GM23338 (cell line): ENCODE data around the gene DERA. TPM values are rescaled to one million over a fixed set of nuclear protein-coding genes. Genes with fewer than 3 reads are reported as not detected.

Experiments
- ATAC-seq: fragments of 200-7000 bp; cut with Tn5 transposase; 3 replicates; pipeline ENCODE4 v1.9.1; 2020
- DNase-seq: peaks from one replicate; pipeline ENCODE4 v3.0.0-alpha.2; 2015; ENCODE audit warnings: low spot score
- H2AFZ ChIP-seq: fragments of 200-600 bp; sonication (generic); 2 replicates; pipeline ENCODE4 v1.8.0; 2016; ENCODE audit warnings: antibody characterized with exemption, mild to moderate bottlenecking, moderate library complexity
- H3F3A ChIP-seq: fragments of 200-600 bp; sonication (generic); replicated peaks from 2 replicates; pipeline ENCODE4 v1.8.0; 2017; ENCODE audit warnings: antibody characterized with exemption, mixed run types, low read depth
- H3K27ac ChIP-seq: fragments of 200-600 bp; sonication (generic); 2 replicates; pipeline ENCODE4 v1.6.1; 2016; ENCODE audit warnings: low read depth
- H3K27me3 ChIP-seq: fragments of 200-600 bp; sonication (generic); 2 replicates; pipeline ENCODE4 v1.8.0; 2016; ENCODE audit warnings: mild to moderate bottlenecking, mixed run types, moderate library complexity; ENCODE audit not compliant: insufficient read depth
- H3K36me3 ChIP-seq: fragments of 200-600 bp; sonication (generic); 2 replicates; pipeline ENCODE4 v1.8.0; 2016; ENCODE audit warnings: mild to moderate bottlenecking; ENCODE audit not compliant: insufficient read depth
- H3K4me1 ChIP-seq: fragments of 200-600 bp; sonication (generic); 2 replicates; pipeline ENCODE4 v1.8.0; 2016; ENCODE audit warnings: mild to moderate bottlenecking, moderate library complexity; ENCODE audit not compliant: insufficient read depth
- H3K4me2 ChIP-seq: fragments of 200-600 bp; sonication (generic); 2 replicates; pipeline ENCODE4 v1.7.1; 2017; ENCODE audit warnings: mixed run types
- H3K4me3 ChIP-seq: fragments of 200-600 bp; sonication (generic); 2 replicates; pipeline ENCODE4 v1.6.1; 2016; ENCODE audit warnings: mixed run types
- H3K79me2 ChIP-seq: fragments of 200-600 bp; sonication (generic); replicated peaks from 2 replicates; pipeline ENCODE4 v1.8.0; 2017; ENCODE audit warnings: mild to moderate bottlenecking; ENCODE audit not compliant: insufficient read depth
- H3K9me2 ChIP-seq: fragments of 200-600 bp; sonication (generic); 2 replicates; pipeline ENCODE4 v1.8.0; 2017; ENCODE audit not compliant: insufficient read depth
- H4K20me1 ChIP-seq: fragments of 200-600 bp; sonication (generic); replicated peaks from 2 replicates; pipeline ENCODE4 v1.8.0; 2017; ENCODE audit warnings: mild to moderate bottlenecking; ENCODE audit not compliant: insufficient read depth
- H3K27ac Mint-ChIP-seq: 2 replicates; pipeline ENCODE4 v1.8.0; 2020; ENCODE audit warnings: inconsistent platforms, mild to moderate bottlenecking, moderate library complexity, mixed read lengths
- H3K27me3 Mint-ChIP-seq: 3 replicates; pipeline ENCODE4 v1.8.0; 2022; ENCODE audit warnings: low read depth, mild to moderate bottlenecking, moderate library complexity, mixed read lengths, inconsistent platforms; ENCODE audit not compliant: insufficient read depth, poor library complexity
- H3K36me3 Mint-ChIP-seq: 3 replicates; pipeline ENCODE4 v1.8.0; 2021; ENCODE audit warnings: low read depth, mild to moderate bottlenecking, inconsistent platforms, moderate library complexity, mixed read lengths
- H3K4me1 Mint-ChIP-seq: 3 replicates; pipeline ENCODE4 v1.8.0; 2020; ENCODE audit warnings: mild to moderate bottlenecking, inconsistent platforms, mixed read lengths
- H3K4me3 Mint-ChIP-seq: 3 replicates; pipeline ENCODE4 v1.8.0; 2021; ENCODE audit warnings: moderate library complexity, mild to moderate bottlenecking, inconsistent platforms, mixed read lengths
- H3K9me3 Mint-ChIP-seq: 3 replicates; pipeline ENCODE4 v1.8.0; 2020; ENCODE audit warnings: moderate library complexity, mild to moderate bottlenecking, inconsistent platforms, mixed read lengths
- CREB1 ChIP-seq: fragments of 250-450 bp; sonication (Bioruptor Pico); IDR thresholded peaks from 2 replicates; pipeline ENCODE4 v1.5.0; 2020; ENCODE audit warnings: low read depth, mild to moderate bottlenecking, moderate library complexity
- EZH2 ChIP-seq: fragments of 200-600 bp; sonication (generic); IDR thresholded peaks from one replicate; pipeline ENCODE4 v1.8.0; 2017; ENCODE audit warnings: antibody characterized with exemption, mild to moderate bottlenecking, low read depth; ENCODE audit not compliant: unreplicated experiment
- EZH2phosphoT487 ChIP-seq: fragments of 200-600 bp; sonication (generic); IDR thresholded peaks from one replicate; pipeline ENCODE4 v1.8.1; 2018; ENCODE audit warnings: antibody characterized with exemption; ENCODE audit not compliant: unreplicated experiment
- JUNB ChIP-seq: IDR thresholded peaks from one replicate; pipeline ENCODE4 v1.6.1; 2016; ENCODE audit warnings: antibody characterized with exemption; ENCODE audit not compliant: unreplicated experiment
- NANOG ChIP-seq: IDR thresholded peaks from 2 replicates; pipeline ENCODE4 v1.6.1; 2016; ENCODE audit warnings: antibody characterized with exemption, borderline replicate concordance
- POLR2AphosphoS5 ChIP-seq: IDR thresholded peaks from 2 replicates; pipeline ENCODE4 v1.6.1; 2016; ENCODE audit warnings: antibody characterized with exemption, low read depth
- STAT1 ChIP-seq: IDR thresholded peaks from one replicate; pipeline ENCODE4 v1.6.1; 2016; ENCODE audit warnings: antibody characterized with exemption; ENCODE audit not compliant: unreplicated experiment
- ZNF114 ChIP-seq: fragments of 250-450 bp; sonication (Bioruptor Pico); IDR thresholded peaks from 2 replicates; pipeline ENCODE4 v1.5.0; 2020; ENCODE audit warnings: mild to moderate bottlenecking, moderate library complexity
- ZNF331 ChIP-seq: fragments of 250-450 bp; sonication (Bioruptor Pico); IDR thresholded peaks from 2 replicates; pipeline ENCODE4 v1.5.0; 2020; ENCODE audit warnings: low read depth, mild to moderate bottlenecking, moderate library complexity
- polyA plus RNA-seq: library from polyadenylated mRNA; unstranded; fragments of >200 nt; fragmentation: Nextera tagmentation; extraction: Ambion mirVana; gene quantifications from 2 replicates; pipeline ENCODE4 v1.2.1, GENCODE V29; 2016
- total RNA-seq: library from RNA; depleted of rRNA; stranded (reverse); fragments of >200 nt; shearing (Covaris generic); gene quantifications from 2 replicates; pipeline ENCODE4 v1.2.3, GENCODE V29; 2014
- TF ChIP-seq, protein P1 (sequence below): IDR thresholded peaks from one replicate; pipeline ENCODE4 v1.6.1; 2018; ENCODE audit warnings: antibody characterized with exemption; ENCODE audit not compliant: unreplicated experiment
- TF ChIP-seq, protein P2 (sequence below): IDR thresholded peaks from 2 replicates; pipeline ENCODE4 v1.6.1; 2016; ENCODE audit warnings: antibody characterized with exemption
- TF ChIP-seq, protein P3 (sequence below), 2 experiments: fragments of 200-600 bp in 1 of 2; sonication (generic) in 1 of 2; conservative IDR thresholded peaks; 2 replicates each; pipeline versions ENCODE4 v1.5.1 to v1.6.1; 2016 to 2017; ENCODE audit warnings: antibody characterized with exemption in 2 of 2, low read depth in 2 of 2, mild to moderate bottlenecking in 2 of 2, moderate library complexity in 1 of 2

The DERA gene
- total and polyA plus RNA-seq, 2 experiments from 2014 or later = 20.4 to 27.3 TPM

DNA sequence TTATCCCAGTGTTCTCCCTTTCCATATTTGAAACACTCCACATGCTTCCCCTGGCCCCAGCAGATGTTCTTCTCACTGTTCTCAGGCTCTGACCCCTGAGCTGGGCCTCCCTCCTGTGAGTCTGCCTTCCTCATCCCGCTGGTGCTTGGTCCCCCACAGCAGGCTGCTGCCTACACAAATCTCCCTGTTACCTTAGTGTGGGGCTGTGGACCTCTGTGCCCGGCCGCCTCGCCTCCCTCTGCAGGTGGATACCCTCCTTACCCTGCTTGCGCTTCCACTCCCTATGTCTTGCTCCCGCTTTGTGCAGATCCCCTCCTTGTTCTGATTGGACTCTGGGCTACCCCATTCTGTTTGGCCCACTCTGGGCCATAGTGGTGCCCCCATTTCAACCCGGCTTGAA lies 6.9 kb downstream of the DERA start (continued):
- TF ChIP-seq, protein P1, sequence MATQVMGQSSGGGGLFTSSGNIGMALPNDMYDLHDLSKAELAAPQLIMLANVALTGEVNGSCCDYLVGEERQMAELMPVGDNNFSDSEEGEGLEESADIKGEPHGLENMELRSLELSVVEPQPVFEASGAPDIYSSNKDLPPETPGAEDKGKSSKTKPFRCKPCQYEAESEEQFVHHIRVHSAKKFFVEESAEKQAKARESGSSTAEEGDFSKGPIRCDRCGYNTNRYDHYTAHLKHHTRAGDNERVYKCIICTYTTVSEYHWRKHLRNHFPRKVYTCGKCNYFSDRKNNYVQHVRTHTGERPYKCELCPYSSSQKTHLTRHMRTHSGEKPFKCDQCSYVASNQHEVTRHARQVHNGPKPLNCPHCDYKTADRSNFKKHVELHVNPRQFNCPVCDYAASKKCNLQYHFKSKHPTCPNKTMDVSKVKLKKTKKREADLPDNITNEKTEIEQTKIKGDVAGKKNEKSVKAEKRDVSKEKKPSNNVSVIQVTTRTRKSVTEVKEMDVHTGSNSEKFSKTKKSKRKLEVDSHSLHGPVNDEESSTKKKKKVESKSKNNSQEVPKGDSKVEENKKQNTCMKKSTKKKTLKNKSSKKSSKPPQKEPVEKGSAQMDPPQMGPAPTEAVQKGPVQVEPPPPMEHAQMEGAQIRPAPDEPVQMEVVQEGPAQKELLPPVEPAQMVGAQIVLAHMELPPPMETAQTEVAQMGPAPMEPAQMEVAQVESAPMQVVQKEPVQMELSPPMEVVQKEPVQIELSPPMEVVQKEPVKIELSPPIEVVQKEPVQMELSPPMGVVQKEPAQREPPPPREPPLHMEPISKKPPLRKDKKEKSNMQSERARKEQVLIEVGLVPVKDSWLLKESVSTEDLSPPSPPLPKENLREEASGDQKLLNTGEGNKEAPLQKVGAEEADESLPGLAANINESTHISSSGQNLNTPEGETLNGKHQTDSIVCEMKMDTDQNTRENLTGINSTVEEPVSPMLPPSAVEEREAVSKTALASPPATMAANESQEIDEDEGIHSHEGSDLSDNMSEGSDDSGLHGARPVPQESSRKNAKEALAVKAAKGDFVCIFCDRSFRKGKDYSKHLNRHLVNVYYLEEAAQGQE = no peak
- no peak for TF ChIP-seq CREB1
- TF ChIP-seq, protein P2, sequence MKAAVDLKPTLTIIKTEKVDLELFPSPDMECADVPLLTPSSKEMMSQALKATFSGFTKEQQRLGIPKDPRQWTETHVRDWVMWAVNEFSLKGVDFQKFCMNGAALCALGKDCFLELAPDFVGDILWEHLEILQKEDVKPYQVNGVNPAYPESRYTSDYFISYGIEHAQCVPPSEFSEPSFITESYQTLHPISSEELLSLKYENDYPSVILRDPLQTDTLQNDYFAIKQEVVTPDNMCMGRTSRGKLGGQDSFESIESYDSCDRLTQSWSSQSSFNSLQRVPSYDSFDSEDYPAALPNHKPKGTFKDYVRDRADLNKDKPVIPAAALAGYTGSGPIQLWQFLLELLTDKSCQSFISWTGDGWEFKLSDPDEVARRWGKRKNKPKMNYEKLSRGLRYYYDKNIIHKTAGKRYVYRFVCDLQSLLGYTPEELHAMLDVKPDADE = no peak

DNA sequence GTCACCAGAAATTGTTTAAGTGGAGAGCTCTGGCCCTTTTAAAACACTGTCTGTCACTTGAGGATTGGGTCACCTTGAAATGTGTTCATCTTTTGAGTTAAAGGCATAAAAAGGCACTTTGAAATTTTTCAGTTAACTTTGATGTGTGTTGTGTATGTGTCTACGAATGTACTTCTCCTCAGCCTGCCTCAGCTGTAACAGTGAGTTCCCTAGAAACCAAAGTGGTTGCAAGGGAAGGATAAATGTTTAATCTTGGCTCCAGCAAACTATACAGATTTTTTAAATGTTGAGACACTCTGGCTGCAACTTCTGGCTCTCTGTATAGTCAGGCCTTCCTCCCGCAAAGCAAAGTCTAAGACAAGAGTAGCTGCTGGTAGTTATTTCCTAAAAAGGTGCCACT lies 8.3 kb downstream of the DERA start:
- Mint-ChIP-seq H3K4me1 (peaks cover 28% of the 10 kb centered on the region), H3K27ac (no peak overlapping the region), H3K27me3 (no peaks in the 10 kb centered on the region), H3K36me3 (no peaks in the 10 kb centered on the region), H3K9me3 (no peaks in the 10 kb centered on the region), H3K4me3 (no peak overlapping the region)
- H3K27ac ChIP-seq = no peak overlapping the region
- no peaks in the 10 kb centered on the region for H3F3A ChIP-seq
- H3K36me3 ChIP-seq = no peaks in the 10 kb centered on the region
- ATAC-seq (no peak), DNase-seq (no peak)
- H2AFZ ChIP-seq = no peak overlapping the region
- no peaks in the 10 kb centered on the region for H3K4me1 ChIP-seq
- H4K20me1 ChIP-seq = 0 out of 2 replicates have a peak, but pooled peaks cover 5% of the 10 kb centered on the region
- no peaks in the 10 kb centered on the region for H3K27me3 ChIP-seq
- no peaks in the 10 kb centered on the region for H3K9me2 ChIP-seq
- H3K4me3 ChIP-seq = no peak overlapping the region
- no peaks in the 10 kb centered on the region for H3K79me2 ChIP-seq
- H3K4me2 ChIP-seq = no peak overlapping the region
- TF ChIP-seq ZNF331 = no peak
- TF ChIP-seq, protein P1 = no peak
- no peak for TF ChIP-seq ZNF114 (CRISPR knock-in tag)
- TF ChIP-seq CREB1 = no peak
- TF ChIP-seq, protein P3, sequence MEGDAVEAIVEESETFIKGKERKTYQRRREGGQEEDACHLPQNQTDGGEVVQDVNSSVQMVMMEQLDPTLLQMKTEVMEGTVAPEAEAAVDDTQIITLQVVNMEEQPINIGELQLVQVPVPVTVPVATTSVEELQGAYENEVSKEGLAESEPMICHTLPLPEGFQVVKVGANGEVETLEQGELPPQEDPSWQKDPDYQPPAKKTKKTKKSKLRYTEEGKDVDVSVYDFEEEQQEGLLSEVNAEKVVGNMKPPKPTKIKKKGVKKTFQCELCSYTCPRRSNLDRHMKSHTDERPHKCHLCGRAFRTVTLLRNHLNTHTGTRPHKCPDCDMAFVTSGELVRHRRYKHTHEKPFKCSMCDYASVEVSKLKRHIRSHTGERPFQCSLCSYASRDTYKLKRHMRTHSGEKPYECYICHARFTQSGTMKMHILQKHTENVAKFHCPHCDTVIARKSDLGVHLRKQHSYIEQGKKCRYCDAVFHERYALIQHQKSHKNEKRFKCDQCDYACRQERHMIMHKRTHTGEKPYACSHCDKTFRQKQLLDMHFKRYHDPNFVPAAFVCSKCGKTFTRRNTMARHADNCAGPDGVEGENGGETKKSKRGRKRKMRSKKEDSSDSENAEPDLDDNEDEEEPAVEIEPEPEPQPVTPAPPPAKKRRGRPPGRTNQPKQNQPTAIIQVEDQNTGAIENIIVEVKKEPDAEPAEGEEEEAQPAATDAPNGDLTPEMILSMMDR (conservative IDR thresholded peaks at IDR 0.05; ENCODE audit: low read depth in 2 of 2) = no peak
- TF ChIP-seq NANOG = no peak
- no peak for TF ChIP-seq JUNB
- TF ChIP-seq EZH2phosphoT487 = no peak
- TF ChIP-seq POLR2AphosphoS5 = no peak
- no peak for TF ChIP-seq EZH2
- no peak for TF ChIP-seq STAT1
- TF ChIP-seq, protein P2 = no peak
